ENCODE measurements around the gene PTPRM. TPM values are rescaled to one million over a fixed set of nuclear protein-coding genes. Genes with fewer than 3 reads are reported as not detected.

Gene PTPRM
- polyA plus RNA-seq, 2 of the 4 experiments (the other 2 are of a cell fraction): 44.5 to 199 TPM

DNA sequence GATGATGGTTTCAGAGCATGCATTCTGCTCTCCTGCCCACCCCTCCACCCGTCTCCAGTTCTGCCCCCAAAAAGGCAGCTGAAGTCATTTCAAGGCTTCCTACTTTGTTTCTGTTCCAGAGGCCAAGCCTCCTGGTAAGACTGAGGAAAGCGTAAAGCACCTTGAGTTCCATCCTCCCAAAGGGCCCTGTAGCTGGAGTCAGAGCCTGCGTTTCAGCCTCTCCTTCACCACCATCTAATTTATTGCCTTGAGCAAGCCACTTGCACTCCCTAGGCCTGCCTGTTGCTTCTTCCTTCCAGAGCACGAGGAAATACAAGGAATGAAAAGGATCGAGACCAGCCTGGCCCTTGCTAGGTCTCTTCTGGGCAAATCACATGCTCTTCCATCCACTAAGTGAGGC lies 797.9 kb downstream of the PTPRM start:
- ChIA-PET POLR2A (no interaction called here), CTCF (no interaction called here)
- Histone ChIP-seq H3K4me3 (no peak overlapping the region), H3K4me2 (no peak overlapping the region), H3K9me3 (no peaks in the 10 kb centered on the region), H3K27ac (no peak overlapping the region), H3K4me1 (peaks cover 9% of the 10 kb centered on the region)
- FAIRE-seq (no peak), DNase-seq (ENCODE audit: low read depth in 1 of 2, low spot score in 1 of 2) (no peak), ATAC-seq (no peak)
- TF ChIP-seq, protein P1, sequence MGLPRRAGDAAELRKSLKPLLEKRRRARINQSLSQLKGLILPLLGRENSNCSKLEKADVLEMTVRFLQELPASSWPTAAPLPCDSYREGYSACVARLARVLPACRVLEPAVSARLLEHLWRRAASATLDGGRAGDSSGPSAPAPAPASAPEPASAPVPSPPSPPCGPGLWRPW (IDR thresholded peaks at IDR 0.05): no peak
- TF ChIP-seq CBX2 (IDR thresholded peaks at IDR 0.05; ENCODE audit: borderline replicate concordance, low read depth) (no peak), RNF2 (IDR thresholded peaks at IDR 0.05; ENCODE audit: borderline replicate concordance, low read depth) (no peak), POLR2AphosphoS2 (conservative IDR thresholded peaks at IDR 0.05; ENCODE audit: low read length) (no peak), MYC (IDR thresholded peaks at IDR 0.05; ENCODE audit: borderline replicate concordance, low read length) (no peak), SMC3 (IDR thresholded peaks at IDR 0.05) (no peak), EP300 (IDR thresholded peaks at IDR 0.05) (no peak), JUN (IDR thresholded peaks at IDR 0.05) (no peak), MAZ (IDR thresholded peaks at IDR 0.05; ENCODE audit: borderline replicate concordance, low read depth, low read length) (no peak), RCOR1 (IDR thresholded peaks at IDR 0.05; ENCODE audit: low read depth, low read length) (no peak), HOXA7 (CRISPR knock-in tag; IDR thresholded peaks at IDR 0.05) (no peak), ZSCAN20 (CRISPR knock-in tag; IDR thresholded peaks at IDR 0.05) (no peak), FOSB (CRISPR knock-in tag; IDR thresholded peaks at IDR 0.05) (no peak), HOXB13 (CRISPR knock-in tag; IDR thresholded peaks at IDR 0.05; ENCODE audit: low read depth) (no peak), ZFP36 (IDR thresholded peaks at IDR 0.05; ENCODE audit: borderline replicate concordance, partially characterized antibody) (no peak)
- TF ChIP-seq, protein P2, sequence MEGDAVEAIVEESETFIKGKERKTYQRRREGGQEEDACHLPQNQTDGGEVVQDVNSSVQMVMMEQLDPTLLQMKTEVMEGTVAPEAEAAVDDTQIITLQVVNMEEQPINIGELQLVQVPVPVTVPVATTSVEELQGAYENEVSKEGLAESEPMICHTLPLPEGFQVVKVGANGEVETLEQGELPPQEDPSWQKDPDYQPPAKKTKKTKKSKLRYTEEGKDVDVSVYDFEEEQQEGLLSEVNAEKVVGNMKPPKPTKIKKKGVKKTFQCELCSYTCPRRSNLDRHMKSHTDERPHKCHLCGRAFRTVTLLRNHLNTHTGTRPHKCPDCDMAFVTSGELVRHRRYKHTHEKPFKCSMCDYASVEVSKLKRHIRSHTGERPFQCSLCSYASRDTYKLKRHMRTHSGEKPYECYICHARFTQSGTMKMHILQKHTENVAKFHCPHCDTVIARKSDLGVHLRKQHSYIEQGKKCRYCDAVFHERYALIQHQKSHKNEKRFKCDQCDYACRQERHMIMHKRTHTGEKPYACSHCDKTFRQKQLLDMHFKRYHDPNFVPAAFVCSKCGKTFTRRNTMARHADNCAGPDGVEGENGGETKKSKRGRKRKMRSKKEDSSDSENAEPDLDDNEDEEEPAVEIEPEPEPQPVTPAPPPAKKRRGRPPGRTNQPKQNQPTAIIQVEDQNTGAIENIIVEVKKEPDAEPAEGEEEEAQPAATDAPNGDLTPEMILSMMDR (IDR thresholded peaks at IDR 0.05): no peak
- 92% methylated on average over 5 of the region's 5 CpGs for WGBS (ENCODE audit: missing lambda C conversion rate)

DNA sequence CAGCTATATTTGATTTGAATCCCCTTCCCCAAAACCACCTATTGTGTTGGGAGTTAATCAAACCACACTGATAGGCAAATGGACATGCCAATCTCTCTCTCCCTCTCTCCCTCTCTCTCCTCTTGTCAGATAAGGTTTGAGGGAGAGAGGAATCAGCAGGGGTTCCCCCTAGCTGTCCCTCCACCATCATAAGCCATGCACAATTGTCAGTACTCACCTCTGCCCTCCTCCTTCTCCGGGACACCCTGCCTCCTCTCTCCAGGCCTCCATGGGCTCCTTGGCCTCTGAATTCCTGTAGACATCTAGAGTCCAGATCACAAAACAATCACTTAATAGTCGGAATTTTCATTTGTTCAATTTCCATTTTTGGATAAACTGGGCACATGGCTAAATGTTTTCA lies 798.4 kb downstream of the PTPRM start:
- TF ChIP-seq, protein P1 (IDR thresholded peaks at IDR 0.05): no peak
- ChIA-PET POLR2A (no interaction called here), CTCF (interaction anchor here (1.1 kb wide), 1 partner anchor 24 kb away, joined by 5 read pairs; no protein-coding TSS in a partner anchor)
- Histone ChIP-seq H3K9me3 (no peaks in the 10 kb centered on the region), H3K4me3 (no peak overlapping the region), H3K4me2 (no peak overlapping the region), H3K27ac (no peak overlapping the region), H3K4me1 (peaks cover 9% of the 10 kb centered on the region)
- DNase-seq (ENCODE audit: low read depth in 1 of 2, low spot score in 1 of 2) (no peak), FAIRE-seq (no peak), ATAC-seq (no peak)
- 84% methylated on average over 2 of the region's 2 CpGs for WGBS (ENCODE audit: missing lambda C conversion rate)

DNA sequence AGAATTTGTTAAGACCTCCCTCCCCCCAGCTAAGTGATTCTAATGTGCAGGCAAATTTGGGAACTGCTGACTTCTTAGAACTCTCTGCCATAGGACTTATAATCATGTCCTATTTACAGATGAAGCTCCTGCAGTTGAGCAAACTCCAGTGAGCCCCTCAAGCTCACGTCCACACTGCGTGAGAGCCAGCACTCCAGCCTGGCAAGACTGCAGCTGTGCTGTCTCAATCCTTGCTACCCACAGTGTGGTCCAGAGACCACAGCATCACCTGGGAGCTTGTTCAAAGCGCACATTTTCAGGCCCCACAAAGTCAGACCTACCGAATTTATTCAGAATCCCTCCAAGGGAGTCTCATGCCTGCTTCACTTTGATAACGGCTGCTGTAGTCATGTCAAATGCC lies 799.0 kb downstream of the PTPRM start:
- POLR2A ChIA-PET: no interaction called here
- Histone ChIP-seq H3K4me2 (no peak overlapping the region), H3K9me3 (no peaks in the 10 kb centered on the region), H3K4me1 (peaks cover 9% of the 10 kb centered on the region), H3K27ac (no peak overlapping the region), H3K4me3 (no peak overlapping the region)
- ATAC-seq (no peak), FAIRE-seq (no peak), DNase-seq (ENCODE audit: low read depth in 1 of 2, low spot score in 1 of 2) (no peak)
- CTCF ChIA-PET: interaction anchor here (1.1 kb wide), 1 partner anchor 23 kb away, joined by 5 read pairs; no protein-coding TSS in a partner anchor
- 94% methylated on average over 5 of the region's 5 CpGs for WGBS (ENCODE audit: missing lambda C conversion rate)
- TF ChIP-seq PHF8 (IDR thresholded peaks at IDR 0.05; ENCODE audit: borderline replicate concordance, low read depth) (no peak), KDM1A (IDR thresholded peaks at IDR 0.05; ENCODE audit: low read depth) (no peak), RAD21 (conservative IDR thresholded peaks at IDR 0.05 in 1 of 2, IDR thresholded peaks at IDR 0.05 in 1 of 2) (no peak), CBX8 (IDR thresholded peaks at IDR 0.05) (no peak), TFCP2L1 (CRISPR knock-in tag; IDR thresholded peaks at IDR 0.05) (no peak), BHLHE40 (IDR thresholded peaks at IDR 0.05; ENCODE audit: low read depth, low read length) (no peak), CHD2 (IDR thresholded peaks at IDR 0.05; ENCODE audit: low read length, partially characterized antibody) (no peak), ZC3H11A (IDR thresholded peaks at IDR 0.05) (no peak), TP53 (CRISPR knock-in tag; IDR thresholded peaks at IDR 0.05) (no peak), NPAS2 (CRISPR knock-in tag; IDR thresholded peaks at IDR 0.05; ENCODE audit: borderline replicate concordance) (no peak), SMC3 (IDR thresholded peaks at IDR 0.05) (no peak), CEBPB (IDR thresholded peaks at IDR 0.05) (no peak), ZFP36 (IDR thresholded peaks at IDR 0.05; ENCODE audit: borderline replicate concordance, partially characterized antibody) (no peak)
- TF ChIP-seq, protein P3, sequence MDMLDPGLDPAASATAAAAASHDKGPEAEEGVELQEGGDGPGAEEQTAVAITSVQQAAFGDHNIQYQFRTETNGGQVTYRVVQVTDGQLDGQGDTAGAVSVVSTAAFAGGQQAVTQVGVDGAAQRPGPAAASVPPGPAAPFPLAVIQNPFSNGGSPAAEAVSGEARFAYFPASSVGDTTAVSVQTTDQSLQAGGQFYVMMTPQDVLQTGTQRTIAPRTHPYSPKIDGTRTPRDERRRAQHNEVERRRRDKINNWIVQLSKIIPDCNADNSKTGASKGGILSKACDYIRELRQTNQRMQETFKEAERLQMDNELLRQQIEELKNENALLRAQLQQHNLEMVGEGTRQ (IDR thresholded peaks at IDR 0.05): no peak
